HepG2 (cell line): ENCODE results near the gene DYRK1B. TPM values are rescaled to one million over a fixed set of nuclear protein-coding genes. Genes with fewer than 3 reads are reported as not detected.

Experiments used
- ATAC-seq: fragments of 200-7000 bp; cut with Tn5 transposase; 3 replicates; pipeline ENCODE4 v1.9.1; 2020; ENCODE audit warnings: mild to moderate bottlenecking, moderate library complexity
- BruUV-seq: library from RNA; stranded (reverse); fragments of 400-500 nt; replicated peaks from 2 replicates; lab custom pipeline; 2021; lab: Mats Ljungman, UMichigan
- CTCF ChIA-PET: fragments of 300-600 bp; formaldehyde crosslinking; extraction: SDS; loops from one replicate; lab custom pipeline; 2021; ENCODE audit warnings: low total read pairs, inconsistent platforms, low intra/inter-chr PET ratio; lab: Yijun Ruan, JAX
- POLR2A ChIA-PET: fragments of 350-600 bp; sonication (Branson Sonifier 250); formaldehyde crosslinking; loops from one replicate; lab custom pipeline; 2020; ENCODE audit warnings: antibody characterized with exemption, inconsistent platforms; lab: Yijun Ruan, JAX
- DNase-seq: peaks from one replicate; pipeline ENCODE4 v3.0.0-alpha.2; 2015; ENCODE audit warnings: low spot score
- FAIRE-seq: peaks from 3 replicates; lab custom pipeline; 2011; peaks lifted over from hg19 to GRCh38; lab: Jason Lieb, UNC
- H2AFZ ChIP-seq: one replicate; pipeline ENCODE4 v1.6.1; 2011; ENCODE audit warnings: low read length, inconsistent platforms
- H3K27ac ChIP-seq: fragments of 300-600 bp; 3 replicates; pipeline ENCODE4 v1.8.0; 2011; ENCODE audit warnings: mixed run types, mild to moderate bottlenecking, mixed read lengths, low read length, inconsistent platforms; ENCODE audit not compliant: insufficient read depth; ENCODE audit errors: extremely low read length
- H3K27me3 ChIP-seq, 2 experiments: fragments of 200-600 bp in 1 of 2; 2 replicates in 1 of 2; 3 replicates in 1 of 2; pipeline versions ENCODE4 v1.6.0 to v1.8.0; 2011; ENCODE audit warnings: low read length in 2 of 2, mild to moderate bottlenecking in 2 of 2, moderate library complexity in 2 of 2, inconsistent platforms in 1 of 2; ENCODE audit not compliant: insufficient read depth in 2 of 2, control insufficient read depth in 1 of 2
- H3K36me3 ChIP-seq, 2 experiments: fragments of 200-600 bp in 1 of 2; replicated peaks in 1 of 2; 2 replicates in 1 of 2; 3 replicates in 1 of 2; pipeline versions ENCODE4 v1.5.1 to v1.8.0; 2011; ENCODE audit warnings: low read length in 2 of 2, inconsistent platforms in 1 of 2; ENCODE audit not compliant: insufficient read depth in 2 of 2, control insufficient read depth in 1 of 2
- H3K4me1 ChIP-seq: 2 replicates; pipeline ENCODE4 v1.5.1; 2012; ENCODE audit warnings: low read length, inconsistent platforms; ENCODE audit not compliant: insufficient read depth
- H3K4me2 ChIP-seq: 2 replicates; pipeline ENCODE4 v1.6.0; 2011; ENCODE audit warnings: low read depth, low read length, inconsistent platforms
- H3K4me3 ChIP-seq, 3 experiments: fragments of 200-600 bp in 1 of 3; sonication (generic), shearing (Covaris generic) in 1 of 3; replicated peaks in 1 of 3; 2 replicates each; pipeline ENCODE4 v1.5.1; 2011 to 2016; ENCODE audit warnings: low read length in 3 of 3, inconsistent platforms in 2 of 3, low read depth in 2 of 3, mild to moderate bottlenecking in 2 of 3, control low read depth in 1 of 3, mixed read lengths in 1 of 3; ENCODE audit not compliant: insufficient read depth in 1 of 3
- H3K79me2 ChIP-seq: one replicate; pipeline ENCODE4 v1.6.1; 2011; ENCODE audit warnings: low read length, inconsistent platforms; ENCODE audit not compliant: insufficient read depth
- H3K9ac ChIP-seq: 2 replicates; pipeline ENCODE4 v1.6.0; 2011; ENCODE audit warnings: mild to moderate bottlenecking, low read depth, low read length, inconsistent platforms; ENCODE audit not compliant: insufficient read depth
- H3K9me3 ChIP-seq: 2 replicates; pipeline ENCODE4 v1.5.1; 2012; ENCODE audit warnings: mild to moderate bottlenecking, low read length
- H4K20me1 ChIP-seq: 2 replicates; pipeline ENCODE4 v1.6.0; 2011; ENCODE audit warnings: inconsistent platforms, mild to moderate bottlenecking, low read length, moderate library complexity; ENCODE audit not compliant: insufficient read depth
- ATF1 ChIP-seq: IDR thresholded peaks from 2 replicates; pipeline ENCODE4 v1.6.1; 2016; ENCODE audit warnings: mild to moderate bottlenecking, control low read depth
- ATF4 ChIP-seq, 2 experiments: fragments of 450-650 bp in 1 of 2; sonication (generic) in 1 of 2; formaldehyde crosslinking; IDR thresholded peaks; 2 replicates each; pipeline versions ENCODE4 v1.5.0 to v1.8.0; 2020 to 2022; ENCODE audit warnings: mild to moderate bottlenecking in 1 of 2, missing genetic modification reagents in 1 of 2
- ATF7 ChIP-seq, 2 experiments: fragments of 450-650 bp in 1 of 2; sonication (generic) in 1 of 2; formaldehyde crosslinking in 1 of 2; IDR thresholded peaks; 2 replicates each; pipeline versions ENCODE4 v1.4.0 to v1.6.1; 2016 to 2020; ENCODE audit warnings: antibody characterized with exemption in 1 of 2, mild to moderate bottlenecking in 1 of 2, missing genetic modification reagents in 1 of 2
- JUNB ChIP-seq: sonication (generic); formaldehyde crosslinking; IDR thresholded peaks from 2 replicates; pipeline ENCODE4 v1.8.0; 2022; ENCODE audit warnings: missing genetic modification reagents, mild to moderate bottlenecking, borderline replicate concordance
- MED8 ChIP-seq: sonication (generic); formaldehyde crosslinking; IDR thresholded peaks from 2 replicates; pipeline ENCODE4 v1.8.1; 2023; ENCODE audit warnings: mild to moderate bottlenecking, missing genetic modification reagents; ENCODE audit not compliant: insufficient replicate concordance
- SUZ12 ChIP-seq: fragments of 150-350 bp; IDR thresholded peaks from 2 replicates; pipeline ENCODE4 v1.6.1; 2014; ENCODE audit warnings: low read depth, low read length
- WIZ ChIP-seq: sonication (generic); formaldehyde crosslinking; IDR thresholded peaks from 2 replicates; pipeline ENCODE4 v1.5.1; 2020; ENCODE audit warnings: mild to moderate bottlenecking, missing genetic modification reagents
- ZNF430 ChIP-seq: sonication (generic); formaldehyde crosslinking; IDR thresholded peaks from 2 replicates; pipeline ENCODE4 v1.9.0; 2021; ENCODE audit warnings: mild to moderate bottlenecking, missing genetic modification reagents
- ZNF616 ChIP-seq: sonication (generic); formaldehyde crosslinking; IDR thresholded peaks from 2 replicates; pipeline ENCODE4 v1.5.0; 2020; ENCODE audit warnings: low read depth, mild to moderate bottlenecking, missing genetic modification reagents
- ZNF850 ChIP-seq: sonication (generic); formaldehyde crosslinking; conservative IDR thresholded peaks from 2 replicates; pipeline ENCODE4 v1.9.0; 2021; ENCODE audit warnings: mild to moderate bottlenecking, missing genetic modification reagents
- WGBS: methylation state at CpG from one replicate; pipeline ENCODE4 v1.1.6; 2017; ENCODE audit warnings: low lambda C conversion rate; 5-methylcytosine and 5-hydroxymethylcytosine counted together
- in situ Hi-C: cut with HindIII; loops from 2 replicates; pipeline ENCODE4 v1.10.0; 2017; ENCODE audit warnings: low pct_unique_long_range_greater_than_20kb; ENCODE audit not compliant: extremely low pct_ligation_motif_present
- intact Hi-C: fragments of 100-400 bp; cut with micrococcal nuclease; formaldehyde crosslinking; loops from one replicate; pipeline ENCODE4 v1.10.0; 2022; ENCODE audit not compliant: unreplicated experiment
- polyA plus RNA-seq, 8 experiments: library from polyadenylated mRNA; depleted of rRNA in 3 of 8; stranded (reverse) in 7 of 8; unstranded in 1 of 8; fragments of >200 nt; fragmentation: Illumina TruSeq in 4 of 8; extraction: Trizol in 4 of 8; gene quantifications; 2 replicates each; pipeline versions ENCODE4 v1.2.1 to v1.2.3, GENCODE V29; 2011 to 2016; ENCODE audit warnings: low read depth in 4 of 8, missing spikeins in 1 of 8, mixed read lengths in 1 of 8; ENCODE audit not compliant: insufficient read depth in 1 of 8
- total RNA-seq, 5 experiments: library from RNA; depleted of rRNA; stranded (reverse); fragments of >200 nt; fragmentation: Illumina TruSeq; extraction: Trizol; gene quantifications; 2 replicates each; pipeline ENCODE4 v1.2.3, GENCODE V29; 2016; ENCODE audit warnings: low read depth in 1 of 5

The DYRK1B gene
- total and polyA plus RNA-seq, 2 of the 13 experiments (the other 11 are each of a cell fraction or from before 2014, with no cell fraction given) = 0.82 to 1.3 TPM

DNA sequence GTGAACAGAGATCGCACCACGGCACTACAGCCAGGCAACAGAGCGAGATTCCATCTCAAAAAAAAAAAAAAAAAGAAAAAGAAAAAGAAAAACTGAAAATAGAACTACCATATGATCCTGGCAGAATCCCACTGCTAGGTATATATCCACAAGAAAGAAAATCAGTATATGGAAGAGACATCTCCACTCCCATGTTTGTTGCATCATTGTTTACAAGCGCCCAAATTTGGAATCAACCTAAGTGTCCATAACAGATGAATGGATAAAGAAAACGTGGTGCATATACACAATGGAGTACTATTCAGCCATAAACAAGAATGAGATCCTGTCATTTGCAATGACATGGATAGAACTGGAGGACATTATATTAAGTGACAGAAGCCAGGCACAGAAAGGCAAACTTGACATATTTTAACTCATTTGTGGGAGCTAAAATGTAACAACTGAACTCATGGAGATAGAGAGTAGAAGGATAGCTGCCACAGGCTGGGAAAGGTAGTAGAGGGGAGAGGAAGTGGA lies 26.1 kb downstream of the DYRK1B start:
- intact Hi-C loops (no loop called here), in situ Hi-C loops (no loop called here)
- BruUV-seq = no TSS peak
- no peak for ATAC-seq
- CTCF ChIA-PET = no interaction called here
- 0% methylated on average over 5 of the region's 5 CpGs for WGBS
- Histone ChIP-seq H3K4me3 (no peak overlapping the region), H3K4me1 (no peaks in the 10 kb centered on the region), H3K79me2 (no peaks in the 10 kb centered on the region), H2AFZ (no peak overlapping the region), H4K20me1 (no peaks in the 10 kb centered on the region), H3K36me3 (no peaks in the 10 kb centered on the region), H3K4me2 (no peak overlapping the region), H3K27me3 (no peaks in the 10 kb centered on the region; a peak in 1 of 5 replicates), H3K27ac (no peak overlapping the region), H3K9me3 (no peaks in the 10 kb centered on the region), H3K9ac (no peak overlapping the region)
- TF ChIP-seq ATF7 (IDR thresholded peaks at IDR 0.05) (peak; percentile 50), ATF7 (CRISPR knock-in tag; IDR thresholded peaks at IDR 0.05) (no peak), ZNF616 (CRISPR knock-in tag) (no peak)
- no peak for FAIRE-seq
- POLR2A ChIA-PET = no interaction called here
- DNase-seq = no peak

DNA sequence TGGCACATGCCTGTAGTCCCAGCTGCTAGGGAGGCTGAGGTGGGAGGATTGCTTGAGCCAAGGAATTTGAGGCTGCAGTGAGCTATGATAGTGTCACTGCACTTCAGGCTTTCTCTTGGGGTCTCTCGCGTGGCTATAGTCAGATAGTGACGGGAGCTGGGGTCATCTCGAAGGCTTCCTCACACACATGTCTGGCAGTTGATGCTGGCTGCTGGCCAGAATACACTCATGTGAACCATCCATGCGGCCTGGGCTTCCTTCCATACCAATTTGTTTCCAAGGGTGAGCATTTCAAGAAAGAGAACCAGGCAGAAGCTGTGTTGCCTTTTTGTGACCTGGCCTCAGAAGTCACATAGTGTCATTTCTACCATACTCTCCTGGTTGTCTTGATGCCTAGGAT lies 28.9 kb downstream of the DYRK1B start:
- no peak for DNase-seq
- Histone ChIP-seq H3K4me3 (no peak overlapping the region), H3K9me3 (no peaks in the 10 kb centered on the region), H2AFZ (no peak overlapping the region), H3K4me1 (no peaks in the 10 kb centered on the region), H3K79me2 (no peaks in the 10 kb centered on the region), H3K36me3 (no peaks in the 10 kb centered on the region), H3K9ac (no peak overlapping the region), H3K4me2 (no peak overlapping the region), H3K27ac (no peak overlapping the region), H4K20me1 (no peaks in the 10 kb centered on the region), H3K27me3 (peaks cover 0 to 3% of the 10 kb centered on the region in 2 experiments; a peak in 1 of 5 replicates)
- in situ Hi-C loops = no loop called here
- POLR2A ChIA-PET = no interaction called here
- no TSS peak for BruUV-seq
- no peak for FAIRE-seq
- CTCF ChIA-PET = no interaction called here
- TF ChIP-seq ATF1 (CRISPR knock-in tag) = no peak
- no peak for TF ChIP-seq ZNF850 (CRISPR knock-in tag)
- TF ChIP-seq SUZ12 = no peak
- no peak for TF ChIP-seq JUNB (CRISPR knock-in tag)
- TF ChIP-seq MED8 = no peak
- no peak for TF ChIP-seq WIZ (CRISPR knock-in tag)
- no peak for TF ChIP-seq ZNF430 (CRISPR knock-in tag)
- TF ChIP-seq ATF4 (CRISPR knock-in tag; IDR thresholded peaks at IDR 0.05) = no peak
- no peak for ATAC-seq
- WGBS = 46% methylated on average over 5 of the region's 5 CpGs
- intact Hi-C loops = no loop called here
